GM21619 (cell line): ENCODE measurements around the gene KISS1R.

ENCODE experiments used
- ATAC-seq: cut with Tn5 transposase; IDR thresholded peaks from one replicate; pipeline ENCODE4 v1.9.1; 2021; ENCODE audit not compliant: unreplicated experiment

The KISS1R gene

GRCh38 chr19:899336-900042 lies 17.6 kb upstream of the KISS1R start:
- ATAC-seq, result no peak

- ATAC-seq, result no peak
These were observed 17.2 kb upstream of the KISS1R start for GRCh38 chr19:900043-900301.

- no peak for ATAC-seq
These were observed 16.6 kb upstream of the KISS1R start for GRCh38 chr19:900302-901111.

GRCh38 chr19:901216-902092 lies 15.7 kb upstream of the KISS1R start:
- no peak for ATAC-seq

GRCh38 chr19:902093-902370 lies 15.1 kb upstream of the KISS1R start:
- no peak for ATAC-seq

- ATAC-seq, result no peak
These were observed 14.5 kb upstream of the KISS1R start for GRCh38 chr19:902446-903226.

GRCh38 chr19:903266-903797 lies 13.8 kb upstream of the KISS1R start:
- no peak for ATAC-seq

GRCh38 chr19:904545-904944 lies 12.6 kb upstream of the KISS1R start:
- no peak for ATAC-seq

GRCh38 chr19:906480-906879 lies 10.7 kb upstream of the KISS1R start:
- ATAC-seq, result no peak

GRCh38 chr19:907183-907853 lies 9.8 kb upstream of the KISS1R start:
- no peak for ATAC-seq

GRCh38 chr19:911197-912033 lies 5.7 kb upstream of the KISS1R start:
- ATAC-seq, result no peak

GRCh38 chr19:912181-913079 lies 4.7 kb upstream of the KISS1R start:
- no peak for ATAC-seq

GRCh38 chr19:913080-913748 lies 3.9 kb upstream of the KISS1R start, which contains the start of gene R3HDM4:
TSS of gene R3HDM4 (minus strand) at chr19:913219. CDS start at chr19:913157, 62 bp downstream.
- no peak for ATAC-seq

GRCh38 chr19:916645-917322 lies 349 bp upstream of the KISS1R start:
- no peak for ATAC-seq

- ATAC-seq, result no peak
These were observed 962 bp downstream of the KISS1R start for GRCh38 chr19:918152-918437.

- ATAC-seq, result no peak
These were observed 1.5 kb downstream of the KISS1R start for GRCh38 chr19:918481-919198.
